Stomach (tissue), 4 donors: ENCODE measurements around the gene ANGEL1.

Source experiments
- CTCF ChIP-seq, 7 experiments: fragments of 450-650 bp in 4 of 7; fragments of 200-600 bp in 3 of 7; sonication (generic) in 3 of 7; IDR thresholded peaks; one replicate each; pipeline ENCODE4 v1.5.1; 2016 to 2019; ENCODE audit warnings: antibody characterized with exemption in 7 of 7, control low read depth in 2 of 7, mild to moderate bottlenecking in 1 of 7
- EP300 ChIP-seq: sonication (generic); formaldehyde crosslinking; IDR thresholded peaks from one replicate; pipeline ENCODE4 v1.6.1; 2017; ENCODE audit warnings: antibody characterized with exemption
- POLR2A ChIP-seq, 4 donors: fragments of 450-650 bp; IDR thresholded peaks; one replicate each; pipeline ENCODE4 v1.6.1; 2016; ENCODE audit warnings: antibody characterized with exemption in 4 of 4, control low read depth in 2 of 4, mild to moderate bottlenecking in 1 of 4, moderate library complexity in 1 of 4
- POLR2AphosphoS5 ChIP-seq, 3 donors: sonication (generic); formaldehyde crosslinking; IDR thresholded peaks; one replicate each; pipeline ENCODE4 v1.6.1; 2016; ENCODE audit warnings: antibody characterized with exemption in 3 of 3

- TF ChIP-seq EP300 (no peak), POLR2A (IDR thresholded peaks at IDR 0.05) (no peak), CTCF (IDR thresholded peaks at IDR 0.05) (no peak), POLR2AphosphoS5 (IDR thresholded peaks at IDR 0.05) (no peak)
Observed at GRCh38 chr14:76793956-76794355, 18.7 kb downstream of the ANGEL1 start.
